Activated B cell treated with CpG ODN at 0.5 μM for 24 hours (primary cell): Measurements from ENCODE around the gene ALDH3A2. TPM values are rescaled to one million over a fixed set of nuclear protein-coding genes. Genes with fewer than 3 reads are reported as not detected.

Experiments
- ATAC-seq: fragments of 200-7000 bp; cut with Tn5 transposase; one replicate; pipeline ENCODE4 v1.10.0; 2021; ENCODE audit warnings: low read depth, mild to moderate bottlenecking, moderate library complexity
- CTCF ChIA-PET: fragments of 350-600 bp; sonication (Branson Sonifier 250); formaldehyde crosslinking; loops from one replicate; lab custom pipeline; 2021; ENCODE audit warnings: antibody characterized with exemption; lab: Charles Lee
- POLR2A ChIA-PET: fragments of 350-600 bp; sonication (Branson Sonifier 250); formaldehyde crosslinking; loops from one replicate; lab custom pipeline; 2021; ENCODE audit warnings: antibody characterized with exemption; lab: Charles Lee
- DNase-seq: peaks from one replicate; pipeline ENCODE4 v3.0.0; 2022
- H3K27ac Mint-ChIP-seq: one replicate; pipeline ENCODE4 v1.8.0; 2020; ENCODE audit warnings: mixed read lengths
- H3K27me3 Mint-ChIP-seq: one replicate; pipeline ENCODE4 v1.8.0; 2021; ENCODE audit warnings: mixed read lengths
- H3K36me3 Mint-ChIP-seq: one replicate; pipeline ENCODE4 v1.8.0; 2021; ENCODE audit warnings: low read depth, mixed read lengths
- H3K4me1 Mint-ChIP-seq: one replicate; pipeline ENCODE4 v1.8.0; 2021; ENCODE audit warnings: mixed read lengths
- H3K4me3 Mint-ChIP-seq: one replicate; pipeline ENCODE4 v1.8.0; 2020; ENCODE audit warnings: mild to moderate bottlenecking, mixed read lengths
- H3K9me3 Mint-ChIP-seq: one replicate; pipeline ENCODE4 v1.8.0; 2020; ENCODE audit warnings: mixed read lengths
- CTCF ChIP-seq: fragments of 200-600 bp; IDR thresholded peaks from one replicate; pipeline ENCODE4 v1.8.0; 2022; ENCODE audit warnings: antibody characterized with exemption, mild to moderate bottlenecking
- intact Hi-C: fragments of 100-400 bp; cut with micrococcal nuclease; formaldehyde crosslinking; loops from one replicate; pipeline ENCODE4 v1.15.1; 2024
- total RNA-seq: library from RNA; stranded (reverse); gene quantifications from 2 replicates; pipeline ENCODE4 v1.2.3, GENCODE V29; 2022

Gene ALDH3A2
- total RNA-seq, 1 donor from 2014 or later = 18.3 TPM

DNA sequence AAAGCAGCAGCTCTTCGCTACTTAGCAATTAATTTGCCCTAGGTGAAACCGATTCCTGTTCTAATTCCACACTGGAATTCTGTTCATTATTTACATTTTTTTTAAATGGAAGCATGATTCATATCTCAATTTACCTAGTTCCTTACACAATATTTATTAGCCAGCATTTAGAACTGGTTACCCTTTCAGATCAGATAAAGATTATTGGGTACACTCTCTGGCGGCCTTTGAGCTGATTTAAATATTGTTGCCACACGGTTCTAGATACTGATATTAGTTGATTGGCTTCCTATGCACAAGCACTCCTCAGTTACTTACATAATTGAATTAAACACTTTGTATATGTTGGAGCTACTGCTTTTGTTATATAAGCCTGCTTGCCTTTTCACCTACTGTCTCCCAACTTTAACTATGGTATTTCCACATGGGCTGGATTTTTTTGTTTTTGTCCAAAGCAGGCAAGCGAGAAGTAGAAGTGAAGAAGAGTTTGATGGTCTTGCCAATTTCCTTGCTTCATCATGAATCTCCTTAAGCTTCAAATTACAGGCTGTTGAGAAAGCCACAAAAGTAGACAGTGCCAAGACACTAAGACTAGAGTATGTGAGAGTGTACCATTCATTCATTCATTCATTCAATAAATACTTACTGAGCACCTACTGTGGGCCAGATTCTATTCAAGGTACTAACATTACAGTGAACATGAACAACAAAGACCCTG is 3.9 kb upstream of the ALDH3A2 start:
- no peak for TF ChIP-seq CTCF
- DNase-seq = no peak
- Mint-ChIP-seq H3K4me1 (peaks cover 24% of the 10 kb centered on the region), H3K27me3 (peaks cover 2% of the 10 kb centered on the region), H3K4me3 (no peak overlapping the region), H3K36me3 (peaks cover 6% of the 10 kb centered on the region), H3K27ac (no peak overlapping the region), H3K9me3 (no peaks in the 10 kb centered on the region)
- no peak for ATAC-seq
- POLR2A ChIA-PET = no interaction called here
- CTCF ChIA-PET = no interaction called here
- intact Hi-C loops = loop anchor here (5.0 kb wide), 1 partner anchor 267 kb away; the partner anchor contains the start of gene MAPK7

- no peak for TF ChIP-seq CTCF
- POLR2A ChIA-PET = no interaction called here
Measured at GRCh38 chr17:19645734-19646201, 2.8 kb upstream of the ALDH3A2 start.

GRCh38 chr17:19646788-19647696 is 1.5 kb upstream of the ALDH3A2 start:
- peaks cover 35% of the 10 kb centered on the region for H3K4me1 Mint-ChIP-seq
- peak overlapping the region; percentile 95 for H3K27ac Mint-ChIP-seq
- ChIA-PET CTCF (interaction anchor here (0.9 to 3.0 kb wide), 8 partner anchors 9 to 284 kb away, joined by 3 to 18 read pairs (median 5); partner anchors contain the start of gene B9D1), POLR2A (interaction anchor here (1.6 to 3.2 kb wide), 4 partner anchors 9 to 269 kb away, joined by 5 to 22 read pairs (median 14); partner anchors contain the start of gene MAPK7)
- H3K4me3 Mint-ChIP-seq = peak overlapping the region; percentile 93
- intact Hi-C loops = loop anchor here (5.0 kb wide), 1 partner anchor 270 kb away; the partner anchor contains the start of gene MAPK7
- ATAC-seq (no peak), DNase-seq (no peak)
- H3K9me3 Mint-ChIP-seq = no peaks in the 10 kb centered on the region
- no peak for TF ChIP-seq CTCF
- H3K27me3 Mint-ChIP-seq = peaks cover 2% of the 10 kb centered on the region
- H3K36me3 Mint-ChIP-seq = peaks cover 9% of the 10 kb centered on the region

More at GRCh38 chr17:19645734-19646201, 2.8 kb upstream of the ALDH3A2 start:
- intact Hi-C loops = loop anchor here (5.0 kb wide), 1 partner anchor 268 kb away; the partner anchor contains the start of gene MAPK7
- Mint-ChIP-seq H3K27me3 (peaks cover 2% of the 10 kb centered on the region), H3K36me3 (peaks cover 6% of the 10 kb centered on the region), H3K4me3 (no peak overlapping the region), H3K27ac (no peak overlapping the region), H3K9me3 (no peaks in the 10 kb centered on the region), H3K4me1 (peaks cover 32% of the 10 kb centered on the region)
- CTCF ChIA-PET = interaction anchor here (1.1 to 1.7 kb wide), 2 partner anchors 10 to 283 kb away, joined by 4 to 6 read pairs; partner anchors contain the start of gene B9D1
- DNase-seq (no peak), ATAC-seq (no peak)

GRCh38 chr17:19647697-19648474 is 665 bp upstream of the ALDH3A2 start:
- ChIA-PET CTCF (interaction anchor here (0.6 to 3.0 kb wide), 9 partner anchors 8 to 285 kb away, joined by 3 to 18 read pairs (median 6); partner anchors contain the start of genes B9D1 and MAPK7), POLR2A (interaction anchor here (0.6 to 3.2 kb wide), 11 partner anchors 9 to 631 kb away, joined by 3 to 22 read pairs (median 5); partner anchors contain the start of gene MAPK7)
- ATAC-seq = peak; percentile 40
- TF ChIP-seq CTCF = no peak
- Mint-ChIP-seq H3K27ac (peak overlapping the region; percentile 95), H3K27me3 (peaks cover 2% of the 10 kb centered on the region), H3K9me3 (no peaks in the 10 kb centered on the region), H3K36me3 (peaks cover 15% of the 10 kb centered on the region), H3K4me3 (peak overlapping the region; percentile 93), H3K4me1 (peaks cover 35% of the 10 kb centered on the region)
- peak; percentile 48 for DNase-seq
- intact Hi-C loops = loop anchor here (1.0 to 5.0 kb wide), 4 partner anchors 107 to 331 kb away; partner anchors contain the start of gene MAPK7
